Measurements from ENCODE around the gene DSE. TPM values are rescaled to one million over a fixed set of nuclear protein-coding genes. Genes with fewer than 3 reads are reported as not detected.

DSE gene
- total RNA-seq, 1 donor from 2014 or later: 26.5 TPM

- Mint-ChIP-seq H3K27me3 (ENCODE audit: unreplicated experiment) (peaks cover 3% of the 10 kb centered on the region), H3K4me1 (ENCODE audit: unreplicated experiment) (peaks cover 2% of the 10 kb centered on the region), H3K9me3 (ENCODE audit: unreplicated experiment) (no peaks in the 10 kb centered on the region), H3K4me3 (ENCODE audit: unreplicated experiment) (no peak overlapping the region), H3K27ac (ENCODE audit: unreplicated experiment) (no peak overlapping the region), H3K36me3 (ENCODE audit: low read depth, unreplicated experiment) (no peaks in the 10 kb centered on the region)
- TF ChIP-seq CTCF (IDR thresholded peaks at IDR 0.05; ENCODE audit: unreplicated experiment): no peak
- DNase-seq (ENCODE audit: low spot score): no peak
These were observed 46.9 kb downstream of the DSE start for GRCh38 chr6:116417661-116418060.

DNA sequence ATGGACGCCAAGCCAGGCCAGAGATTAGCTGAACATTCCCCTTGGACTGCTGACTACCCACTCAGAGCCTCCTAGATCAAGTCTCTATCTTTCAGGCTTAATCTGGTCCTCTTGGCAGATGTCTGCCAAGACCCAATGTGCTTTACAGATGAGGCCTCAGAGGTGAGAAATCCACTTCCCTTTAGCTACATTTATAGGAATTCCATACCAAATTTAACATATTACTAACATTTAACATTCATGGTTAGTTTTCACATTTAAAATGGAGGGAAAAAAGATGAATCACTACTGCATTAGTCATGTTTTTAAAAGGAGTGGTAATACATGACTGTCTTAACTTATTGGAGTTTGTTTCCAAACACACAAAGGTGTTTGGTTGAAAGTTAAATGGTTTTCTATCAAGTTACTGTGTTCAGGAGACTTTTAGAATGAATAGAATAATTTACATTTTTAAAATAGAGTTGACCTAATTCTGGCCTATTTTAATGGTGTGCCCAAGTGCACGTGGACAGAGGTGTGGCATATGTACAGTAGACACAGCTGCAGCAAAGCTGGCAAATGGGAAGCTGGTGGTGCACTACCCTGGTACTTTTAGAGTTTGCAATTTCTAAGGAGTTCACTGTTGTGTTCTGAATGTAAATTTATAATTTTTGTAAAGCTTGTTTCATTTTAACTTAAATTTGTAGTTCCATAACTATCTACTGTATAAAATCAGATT, 48.5 kb downstream of the DSE start:
- Mint-ChIP-seq H3K36me3 (ENCODE audit: low read depth, unreplicated experiment) (no peaks in the 10 kb centered on the region), H3K27ac (ENCODE audit: unreplicated experiment) (no peak overlapping the region), H3K9me3 (ENCODE audit: unreplicated experiment) (no peaks in the 10 kb centered on the region), H3K27me3 (ENCODE audit: unreplicated experiment) (peaks cover 3% of the 10 kb centered on the region), H3K4me3 (ENCODE audit: unreplicated experiment) (no peak overlapping the region), H3K4me1 (ENCODE audit: unreplicated experiment) (no peaks in the 10 kb centered on the region)
- TF ChIP-seq CTCF (IDR thresholded peaks at IDR 0.05; ENCODE audit: unreplicated experiment): no peak
- DNase-seq (ENCODE audit: low spot score): no peak

GRCh38 chr6:116420341-116420740, 49.6 kb downstream of the DSE start:
- no peaks in the 10 kb centered on the region for H3K9me3 Mint-ChIP-seq (ENCODE audit: unreplicated experiment)
- H3K27ac Mint-ChIP-seq (ENCODE audit: unreplicated experiment): no peak overlapping the region
- H3K36me3 Mint-ChIP-seq (ENCODE audit: low read depth, unreplicated experiment): no peaks in the 10 kb centered on the region
- DNase-seq (ENCODE audit: low spot score): no peak
- TF ChIP-seq CTCF (IDR thresholded peaks at IDR 0.05; ENCODE audit: unreplicated experiment): no peak
- peaks cover 2% of the 10 kb centered on the region for H3K4me1 Mint-ChIP-seq (ENCODE audit: unreplicated experiment)
- H3K27me3 Mint-ChIP-seq (ENCODE audit: unreplicated experiment): peaks cover 3% of the 10 kb centered on the region
- H3K4me3 Mint-ChIP-seq (ENCODE audit: unreplicated experiment): no peak overlapping the region

- Mint-ChIP-seq H3K27me3 (ENCODE audit: unreplicated experiment) (peaks cover 3% of the 10 kb centered on the region), H3K4me3 (ENCODE audit: unreplicated experiment) (no peak overlapping the region), H3K9me3 (ENCODE audit: unreplicated experiment) (no peaks in the 10 kb centered on the region), H3K36me3 (ENCODE audit: low read depth, unreplicated experiment) (no peaks in the 10 kb centered on the region), H3K27ac (ENCODE audit: unreplicated experiment) (no peak overlapping the region), H3K4me1 (ENCODE audit: unreplicated experiment) (peaks cover 2% of the 10 kb centered on the region)
- no peak for DNase-seq (ENCODE audit: low spot score)
- TF ChIP-seq CTCF (IDR thresholded peaks at IDR 0.05; ENCODE audit: unreplicated experiment): no peak
These were observed 51.5 kb downstream of the DSE start for GRCh38 chr6:116422238-116422637.

- H3K27me3 Mint-ChIP-seq (ENCODE audit: unreplicated experiment): peaks cover under 1% of the 10 kb centered on the region
- no peaks in the 10 kb centered on the region for H3K9me3 Mint-ChIP-seq (ENCODE audit: unreplicated experiment)
These were observed 53.3 kb downstream of the DSE start for GRCh38 chr6:116424001-116424400.

More at GRCh38 chr6:116424001-116424400, 53.3 kb downstream of the DSE start:
- peaks cover 2% of the 10 kb centered on the region for H3K4me1 Mint-ChIP-seq (ENCODE audit: unreplicated experiment)
- H3K27ac Mint-ChIP-seq (ENCODE audit: unreplicated experiment): no peak overlapping the region
- no peaks in the 10 kb centered on the region for H3K36me3 Mint-ChIP-seq (ENCODE audit: low read depth, unreplicated experiment)
- no peak for TF ChIP-seq CTCF (IDR thresholded peaks at IDR 0.05; ENCODE audit: unreplicated experiment)
- no peak overlapping the region for H3K4me3 Mint-ChIP-seq (ENCODE audit: unreplicated experiment)
- DNase-seq (ENCODE audit: low spot score): no peak
